Mesenchymal stem cell (in vitro differentiated cells and primary cell): ENCODE measurements around the gene ITGA11.

Source experiments
- DNase-seq: peaks from one replicate; pipeline ENCODE4 v3.0.0-alpha.2; 2013
- H2AFZ ChIP-seq: one replicate; pipeline ENCODE4 v1.6.1; 2013; ENCODE audit warnings: low read depth, mild to moderate bottlenecking, control low read depth, inconsistent platforms, low read length, moderate library complexity
- H2AK5ac ChIP-seq: 2 replicates; pipeline ENCODE4 v1.6.1; 2013; ENCODE audit warnings: low read length, moderate library complexity, mild to moderate bottlenecking, inconsistent platforms; ENCODE audit not compliant: severe bottlenecking
- H2BK120ac ChIP-seq: one replicate; pipeline ENCODE4 v1.6.1; 2013; ENCODE audit warnings: low read depth, mild to moderate bottlenecking, inconsistent platforms, low read length, moderate library complexity
- H2BK12ac ChIP-seq, 2 experiments: one replicate each; pipeline ENCODE4 v1.6.1; 2013; ENCODE audit warnings: inconsistent platforms in 2 of 2, low read length in 2 of 2, mild to moderate bottlenecking in 2 of 2, moderate library complexity in 2 of 2, control low read depth in 1 of 2
- H2BK15ac ChIP-seq: one replicate; pipeline ENCODE4 v1.6.1; 2013; ENCODE audit warnings: mild to moderate bottlenecking, low read depth, inconsistent platforms; ENCODE audit not compliant: poor library complexity, severe bottlenecking
- H2BK5ac ChIP-seq: 2 replicates; pipeline ENCODE4 v1.6.1; 2013; ENCODE audit warnings: low read depth, mild to moderate bottlenecking, low read length, control low read depth, inconsistent platforms; ENCODE audit not compliant: poor library complexity, severe bottlenecking
- H3K14ac ChIP-seq, 2 experiments: one replicate each; pipeline ENCODE4 v1.6.1; 2013; ENCODE audit warnings: inconsistent platforms in 2 of 2, low read length in 2 of 2, control low read depth in 1 of 2, mild to moderate bottlenecking in 1 of 2, moderate library complexity in 1 of 2
- H3K18ac ChIP-seq, 2 experiments: one replicate each; pipeline ENCODE4 v1.6.1; 2013; ENCODE audit warnings: inconsistent platforms in 2 of 2, low read length in 2 of 2, control low read depth in 1 of 2, low read depth in 1 of 2, mild to moderate bottlenecking in 1 of 2
- H3K23ac ChIP-seq, 2 experiments: one replicate each; pipeline ENCODE4 v1.6.1; 2013; ENCODE audit warnings: inconsistent platforms in 2 of 2, low read length in 2 of 2, mild to moderate bottlenecking in 2 of 2, moderate library complexity in 2 of 2, control low read depth in 1 of 2
- H3K27ac ChIP-seq: 2 replicates; pipeline ENCODE4 v1.5.1; 2013; ENCODE audit warnings: mild to moderate bottlenecking, moderate library complexity, low read length, control low read depth, inconsistent platforms; ENCODE audit not compliant: poor library complexity, severe bottlenecking
- H3K27me3 ChIP-seq, 2 experiments: 2 replicates each; pipeline versions ENCODE4 v1.6.1 to v1.7.0; 2013; ENCODE audit warnings: low read length in 2 of 2, mild to moderate bottlenecking in 2 of 2, moderate library complexity in 2 of 2, control low read depth in 1 of 2, inconsistent platforms in 1 of 2; ENCODE audit not compliant: control insufficient read depth in 1 of 2, insufficient read depth in 1 of 2
- H3K36me3 ChIP-seq, 2 experiments: 2 replicates each; pipeline versions ENCODE4 v1.6.1 to v1.7.0; 2013; ENCODE audit warnings: low read length in 2 of 2, control low read depth in 1 of 2, inconsistent platforms in 1 of 2, low read depth in 1 of 2, mild to moderate bottlenecking in 1 of 2; ENCODE audit not compliant: insufficient read depth in 2 of 2, control insufficient read depth in 1 of 2
- H3K4ac ChIP-seq, 2 experiments: one replicate each; pipeline ENCODE4 v1.6.1; 2013; ENCODE audit warnings: inconsistent platforms in 2 of 2, low read length in 2 of 2, mild to moderate bottlenecking in 2 of 2, moderate library complexity in 2 of 2, control low read depth in 1 of 2, low read depth in 1 of 2
- H3K4me1 ChIP-seq: 2 replicates; pipeline ENCODE4 v1.6.1; 2013; ENCODE audit warnings: low read depth, low read length, control low read depth; ENCODE audit not compliant: control insufficient read depth, insufficient read depth
- H3K4me2 ChIP-seq: 2 replicates; pipeline ENCODE4 v1.6.1; 2013; ENCODE audit warnings: low read length, mild to moderate bottlenecking, inconsistent platforms; ENCODE audit not compliant: poor library complexity, severe bottlenecking
- H3K4me3 ChIP-seq, 2 experiments: 2 replicates each; pipeline versions ENCODE4 v1.5.1 to v1.7.0; 2013; ENCODE audit warnings: low read length in 2 of 2, mild to moderate bottlenecking in 2 of 2, control low read depth in 1 of 2, low read depth in 1 of 2; ENCODE audit not compliant: insufficient read depth in 1 of 2
- H3K79me1 ChIP-seq: replicated peaks from 2 replicates; pipeline ENCODE4 v1.6.1; 2013; ENCODE audit warnings: mild to moderate bottlenecking, control low read depth, low read length, inconsistent platforms; ENCODE audit not compliant: poor library complexity, severe bottlenecking
- H3K9ac ChIP-seq: 2 replicates; pipeline ENCODE4 v1.7.0; 2013; ENCODE audit warnings: mild to moderate bottlenecking, low read length, moderate library complexity
- H3K9me3 ChIP-seq: 2 replicates; pipeline ENCODE4 v1.7.0; 2013; ENCODE audit warnings: mild to moderate bottlenecking, low read length; ENCODE audit not compliant: control insufficient read depth
- H4K8ac ChIP-seq: one replicate; pipeline ENCODE4 v1.6.1; 2013; ENCODE audit warnings: inconsistent platforms, mild to moderate bottlenecking, low read length, moderate library complexity
- H4K91ac ChIP-seq: one replicate; pipeline ENCODE4 v1.6.1; 2013; ENCODE audit warnings: mild to moderate bottlenecking, low read length, inconsistent platforms
- WGBS: methylation state at CpG from one replicate; pipeline ENCODE4 v1.1.7; 2013; ENCODE audit warnings: mixed read lengths; 5-methylcytosine and 5-hydroxymethylcytosine counted together

ITGA11 gene

DNA sequence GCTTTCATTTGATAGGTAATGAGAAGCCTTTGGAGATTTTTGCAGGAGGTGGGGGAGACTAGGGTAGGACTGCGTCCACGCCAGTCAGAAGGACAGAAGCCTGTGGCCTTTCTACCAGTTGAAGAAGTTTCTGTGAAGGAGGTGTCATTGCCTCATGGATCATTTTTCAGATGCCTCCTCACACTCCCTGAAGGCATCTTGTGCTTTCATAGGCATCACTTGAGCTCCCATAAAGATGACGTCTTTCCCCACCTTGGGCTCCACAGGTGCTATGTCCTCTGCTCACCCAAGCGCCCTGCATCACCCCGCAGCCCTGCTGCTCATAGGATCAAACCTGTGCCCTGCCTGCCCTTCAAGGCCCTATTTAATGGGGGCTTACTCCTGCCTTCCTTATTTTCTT, 7.5 kb upstream of the ITGA11 start:
- Histone ChIP-seq H3K4ac (no peak overlapping the region), H2AFZ (no peak overlapping the region), H3K9me3 (no peaks in the 10 kb centered on the region), H3K27ac (no peak overlapping the region), H3K18ac (no peak overlapping the region), H3K23ac (no peak overlapping the region), H3K9ac (no peak overlapping the region), H3K27me3 (peaks cover 3 to 27% of the 10 kb centered on the region in 2 experiments), H3K36me3 (no peaks in the 10 kb centered on the region), H2BK5ac (no peak overlapping the region), H2BK12ac (peak overlapping the region; percentile 5 to 97), H3K4me2 (no peak overlapping the region), H2BK15ac (peak overlapping the region; percentile 58), H3K4me3 (no peak overlapping the region), H2AK5ac (no peak overlapping the region), H2BK120ac (no peak overlapping the region), H3K14ac (no peak overlapping the region), H4K91ac (no peak overlapping the region), H4K8ac (no peak overlapping the region), H3K79me1 (no peaks in the 10 kb centered on the region), H3K4me1 (peaks cover 4% of the 10 kb centered on the region)
- 86% methylated on average over 5 of the region's 5 CpGs for WGBS
- DNase-seq = no peak

DNA sequence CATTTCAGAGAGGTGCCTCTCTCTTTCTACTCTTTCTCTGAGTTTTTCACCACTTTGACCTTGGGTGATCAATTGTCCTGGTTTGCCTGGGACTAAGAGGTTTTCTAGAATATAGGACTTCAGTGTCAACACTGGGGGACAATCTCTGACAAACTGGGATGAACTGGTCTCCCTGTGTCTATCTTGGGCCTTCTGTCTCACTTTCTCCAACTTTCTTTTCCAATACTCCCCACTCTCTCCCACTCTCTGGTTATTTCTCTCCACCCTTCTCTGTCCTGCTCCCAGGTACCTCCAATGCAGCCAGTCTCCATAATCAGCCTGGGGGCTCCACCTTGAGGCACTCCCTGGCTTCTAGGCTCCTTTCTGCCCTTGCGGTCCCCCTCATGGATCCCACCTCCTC, 4.7 kb upstream of the ITGA11 start:
- H3K4me3 ChIP-seq = no peak overlapping the region
- H4K8ac ChIP-seq = no peak overlapping the region
- H3K79me1 ChIP-seq = peaks cover under 1% of the 10 kb centered on the region
- no peak overlapping the region for H2BK15ac ChIP-seq
- no peaks in the 10 kb centered on the region for H3K36me3 ChIP-seq
- H3K23ac ChIP-seq = no peak overlapping the region
- no peak overlapping the region for H2BK5ac ChIP-seq
- H2AFZ ChIP-seq = no peak overlapping the region
- peaks cover 6 to 52% of the 10 kb centered on the region in 2 experiments for H3K27me3 ChIP-seq
- H2BK12ac ChIP-seq = no peak overlapping the region
- H3K14ac ChIP-seq = no peak overlapping the region
- WGBS = no CpG with 5 or more reads among the region's 1 CpG
- H2BK120ac ChIP-seq = no peak overlapping the region
- H3K18ac ChIP-seq = no peak overlapping the region
- no peak overlapping the region for H2AK5ac ChIP-seq
- no peak overlapping the region for H3K9ac ChIP-seq
- no peak overlapping the region for H3K27ac ChIP-seq
- no peak for DNase-seq
- no peak overlapping the region for H3K4ac ChIP-seq
- no peaks in the 10 kb centered on the region for H3K9me3 ChIP-seq
- no peak overlapping the region for H4K91ac ChIP-seq
- H3K4me1 ChIP-seq = peaks cover 9% of the 10 kb centered on the region
- no peak overlapping the region for H3K4me2 ChIP-seq

DNA sequence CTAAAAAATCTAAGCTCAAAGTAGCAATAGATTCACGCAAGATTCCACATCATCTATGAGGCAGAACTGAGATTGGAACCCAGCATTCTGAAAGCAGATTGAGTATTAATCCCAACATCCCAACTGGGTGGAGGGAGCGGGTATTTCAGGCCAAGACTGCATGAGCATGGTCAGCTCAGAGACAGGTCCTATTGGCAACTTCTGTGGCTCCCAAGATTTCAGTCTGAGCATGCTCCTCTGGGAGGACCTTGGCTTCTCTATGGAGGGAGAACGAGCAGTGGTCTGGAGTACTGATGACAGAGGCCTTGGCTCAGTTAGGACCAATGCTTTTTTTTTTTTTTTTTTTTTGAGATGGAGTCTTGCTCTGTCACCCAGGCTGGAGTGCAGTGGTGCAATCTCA, 4.0 kb upstream of the ITGA11 start:
- Histone ChIP-seq H3K4ac (no peak overlapping the region), H3K36me3 (no peaks in the 10 kb centered on the region), H4K91ac (no peak overlapping the region), H3K4me2 (no peak overlapping the region), H3K23ac (no peak overlapping the region), H3K27me3 (peaks cover 6 to 58% of the 10 kb centered on the region in 2 experiments), H3K9ac (no peak overlapping the region), H3K27ac (no peak overlapping the region), H3K4me1 (peaks cover 6% of the 10 kb centered on the region), H3K4me3 (no peak overlapping the region), H2BK120ac (no peak overlapping the region), H2BK5ac (no peak overlapping the region), H2BK15ac (no peak overlapping the region), H3K18ac (no peak overlapping the region), H3K9me3 (no peaks in the 10 kb centered on the region), H4K8ac (no peak overlapping the region), H2AK5ac (no peak overlapping the region), H2AFZ (no peak overlapping the region), H2BK12ac (peak overlapping the region in 1 of 2 experiments; percentile 21), H3K79me1 (peaks cover 1% of the 10 kb centered on the region), H3K14ac (no peak overlapping the region)
- WGBS = 96% methylated on average over 3 of the region's 3 CpGs
- DNase-seq = no peak

DNA sequence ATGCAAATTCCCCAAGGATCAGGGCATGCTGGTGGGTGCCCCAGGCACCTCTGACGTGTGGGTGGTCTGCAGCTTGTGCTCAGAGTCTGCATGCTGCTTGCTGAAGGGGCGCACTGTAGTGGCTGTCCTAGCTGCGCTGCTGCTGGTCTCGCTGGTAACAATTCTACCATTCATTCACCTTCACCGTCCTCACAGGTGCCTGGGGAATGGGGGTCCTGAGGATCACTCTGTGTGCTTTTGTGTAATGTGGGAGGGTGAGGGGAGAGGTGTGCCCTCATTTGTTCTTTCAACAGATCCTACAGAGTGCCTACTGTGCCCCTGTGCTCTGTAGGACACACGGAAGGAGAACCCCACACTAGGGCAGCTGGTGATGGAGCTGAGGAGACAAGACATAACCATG, 2.1 kb upstream of the ITGA11 start:
- Histone ChIP-seq H2BK15ac (no peak overlapping the region), H3K27me3 (peaks cover 6 to 69% of the 10 kb centered on the region in 2 experiments), H3K4me1 (peaks cover 12% of the 10 kb centered on the region), H3K23ac (no peak overlapping the region), H4K8ac (no peak overlapping the region), H3K4me2 (no peak overlapping the region), H3K9ac (no peak overlapping the region), H3K4me3 (no peak overlapping the region), H3K9me3 (no peaks in the 10 kb centered on the region), H3K79me1 (peaks cover 1% of the 10 kb centered on the region), H3K4ac (no peak overlapping the region), H2BK120ac (no peak overlapping the region), H3K18ac (no peak overlapping the region), H2AFZ (no peak overlapping the region), H3K27ac (no peak overlapping the region), H4K91ac (no peak overlapping the region), H3K36me3 (no peaks in the 10 kb centered on the region), H2BK12ac (no peak overlapping the region), H2BK5ac (no peak overlapping the region), H3K14ac (peak overlapping the region in 1 of 2 experiments; percentile 19), H2AK5ac (peak overlapping the region; percentile 6)
- DNase-seq = no peak
- 71% methylated on average over 2 of the region's 6 CpGs for WGBS
